ENCODE measurements around the gene TAS2R9. TPM values are rescaled to one million over a fixed set of nuclear protein-coding genes. Genes with fewer than 3 reads are reported as not detected.

Gene TAS2R9
- total RNA-seq, 1 experiment from 2014 or later = not detected

DNA sequence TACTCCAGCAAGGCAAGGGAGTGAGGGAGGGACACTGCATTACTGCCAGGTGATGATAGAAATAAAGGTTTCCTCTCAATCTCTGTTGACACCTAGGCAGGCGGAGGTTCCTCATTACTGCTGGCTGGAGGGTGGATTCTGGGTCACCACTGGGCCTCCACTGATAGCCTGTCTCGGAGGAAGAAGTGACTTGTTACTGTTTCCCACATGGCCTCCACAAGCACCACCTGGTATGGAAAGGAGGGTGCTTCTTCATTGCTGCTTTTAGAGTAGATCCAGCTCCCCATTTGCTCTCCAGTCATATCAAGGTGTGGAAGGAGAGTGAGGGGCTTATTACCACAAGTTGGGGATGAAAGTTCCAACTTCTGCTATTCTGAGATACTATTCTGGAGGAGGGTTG, 32.9 kb upstream of the TAS2R9 start:
- Mint-ChIP-seq H3K4me3 (no peak overlapping the region), H3K9me3 (no peaks in the 10 kb centered on the region), H3K4me1 (peaks cover 12 to 13% of the 10 kb centered on the region in 2 experiments), H3K36me3 (ENCODE audit: insufficient read depth in 1 of 3, low read depth in 3 of 3) (peaks cover 7 to 14% (median 8%) of the 10 kb centered on the region in 3 experiments), H3K27ac (no peak overlapping the region; a peak in 1 of 7 replicates), H3K27me3 (ENCODE audit: low read depth) (no peaks in the 10 kb centered on the region)
- no peak overlapping the region for H2BK15ac ChIP-seq (ENCODE audit: low read depth, low read length)
- no peaks in the 10 kb centered on the region for H3K23me2 ChIP-seq (ENCODE audit: insufficient read length, low read depth, low read length, poor library complexity, severe bottlenecking)
- no peak overlapping the region for H3T11ph ChIP-seq (ENCODE audit: low read length)
- no peaks in the 10 kb centered on the region for H3K9me3 ChIP-seq (ENCODE audit: control insufficient read depth, low read depth, low read length)
- no peak overlapping the region for H4K91ac ChIP-seq (ENCODE audit: insufficient read length, low read depth, low read length)
- H3K4me2 ChIP-seq (ENCODE audit: insufficient read depth, insufficient read length, low read length) = no peak overlapping the region
- H3K23ac ChIP-seq (ENCODE audit: insufficient read length, low read depth, low read length) = no peak overlapping the region
- no peak overlapping the region for H2BK5ac ChIP-seq (ENCODE audit: insufficient read length, low read length)
- H3K4me1 ChIP-seq (ENCODE audit: insufficient read depth, low read length) = no peaks in the 10 kb centered on the region; the same call in 1 of the 2 replicates
- H2AFZ ChIP-seq (ENCODE audit: low read length) = no peak overlapping the region
- H2BK12ac ChIP-seq (ENCODE audit: insufficient read length, low read depth, low read length) = no peak overlapping the region
- no peak overlapping the region for H4K5ac ChIP-seq (ENCODE audit: insufficient read length, low read depth, low read length)
- no peak overlapping the region for H3K14ac ChIP-seq (ENCODE audit: insufficient read depth, low read length)
- no peak overlapping the region for H2AK5ac ChIP-seq (ENCODE audit: insufficient read length, low read length)
- no peak overlapping the region for H3K27ac ChIP-seq (ENCODE audit: insufficient read length, low read depth, low read length)
- H3K27me3 ChIP-seq (ENCODE audit: insufficient read depth, low read length) = no peaks in the 10 kb centered on the region
- TF ChIP-seq, protein P1, sequence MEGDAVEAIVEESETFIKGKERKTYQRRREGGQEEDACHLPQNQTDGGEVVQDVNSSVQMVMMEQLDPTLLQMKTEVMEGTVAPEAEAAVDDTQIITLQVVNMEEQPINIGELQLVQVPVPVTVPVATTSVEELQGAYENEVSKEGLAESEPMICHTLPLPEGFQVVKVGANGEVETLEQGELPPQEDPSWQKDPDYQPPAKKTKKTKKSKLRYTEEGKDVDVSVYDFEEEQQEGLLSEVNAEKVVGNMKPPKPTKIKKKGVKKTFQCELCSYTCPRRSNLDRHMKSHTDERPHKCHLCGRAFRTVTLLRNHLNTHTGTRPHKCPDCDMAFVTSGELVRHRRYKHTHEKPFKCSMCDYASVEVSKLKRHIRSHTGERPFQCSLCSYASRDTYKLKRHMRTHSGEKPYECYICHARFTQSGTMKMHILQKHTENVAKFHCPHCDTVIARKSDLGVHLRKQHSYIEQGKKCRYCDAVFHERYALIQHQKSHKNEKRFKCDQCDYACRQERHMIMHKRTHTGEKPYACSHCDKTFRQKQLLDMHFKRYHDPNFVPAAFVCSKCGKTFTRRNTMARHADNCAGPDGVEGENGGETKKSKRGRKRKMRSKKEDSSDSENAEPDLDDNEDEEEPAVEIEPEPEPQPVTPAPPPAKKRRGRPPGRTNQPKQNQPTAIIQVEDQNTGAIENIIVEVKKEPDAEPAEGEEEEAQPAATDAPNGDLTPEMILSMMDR (conservative IDR thresholded peaks at IDR 0.05) = no peak
- no CpG with 5 or more reads among the region's 2 CpGs for WGBS (ENCODE audit: extremely low coverage, insufficient read length, low lambda C conversion rate)
- no peak overlapping the region for H2BK20ac ChIP-seq (ENCODE audit: low read depth, low read length, poor library complexity, severe bottlenecking)
- H3K79me2 ChIP-seq (ENCODE audit: insufficient read depth, low read length) = no peaks in the 10 kb centered on the region
- H3K4ac ChIP-seq (ENCODE audit: low read depth, low read length) = no peak overlapping the region
- DNase-seq = no peak
- no peak overlapping the region for H3K56ac ChIP-seq (ENCODE audit: insufficient read length, low read depth, low read length)
- no peak overlapping the region for H4K8ac ChIP-seq (replicated peaks; ENCODE audit: insufficient read length, low read depth, low read length)
- no peaks in the 10 kb centered on the region for H3K79me1 ChIP-seq (ENCODE audit: insufficient read depth, low read depth, low read length, poor library complexity, severe bottlenecking)
- H4K20me1 ChIP-seq (ENCODE audit: control insufficient read depth, insufficient read depth, insufficient read length) = no peaks in the 10 kb centered on the region
- H3K9ac ChIP-seq (ENCODE audit: extremely low read depth, insufficient read length, low read length) = no peak overlapping the region
- H3K18ac ChIP-seq (ENCODE audit: insufficient read length, low read depth, low read length) = no peak overlapping the region
- no peak overlapping the region for H2BK120ac ChIP-seq (ENCODE audit: low read depth, low read length, poor library complexity, severe bottlenecking)

Measured in H9 (cell line).